DND-41 (cell line): ENCODE results near the gene LSM4.

Experiments used
- CTCF ChIP-seq: IDR thresholded peaks from 2 replicates; pipeline ENCODE4 v1.5.1; 2012; ENCODE audit warnings: borderline replicate concordance, low read length, moderate library complexity, mild to moderate bottlenecking; ENCODE audit not compliant: poor library complexity, severe bottlenecking; ENCODE audit errors: extremely low read depth
- EZH2 ChIP-seq: IDR thresholded peaks from 3 replicates; pipeline ENCODE4 v1.6.1; 2012; ENCODE audit warnings: borderline replicate concordance, low read depth, mild to moderate bottlenecking, moderate library complexity, low read length, inconsistent platforms; ENCODE audit not compliant: severe bottlenecking

GRCh38 chr19:18306888-18307260 lies 16.0 kb downstream of the LSM4 start:
- TF ChIP-seq CTCF, result no peak
- TF ChIP-seq EZH2, result no peak
